Activated CD8-positive, alpha-beta T cell treated with anti-CD3 and anti-CD28 coated beads for 36 hours (primary cell): ENCODE results near the gene MYZAP. TPM values are rescaled to one million over a fixed set of nuclear protein-coding genes. Genes with fewer than 3 reads are reported as not detected.

ENCODE experiments used
- ATAC-seq: fragments of 200-7000 bp; cut with Tn5 transposase; one replicate; pipeline ENCODE4 v1.10.0; 2021; ENCODE audit warnings: mild to moderate bottlenecking, moderate library complexity
- CTCF ChIA-PET: fragments of 350-600 bp; sonication (Branson Sonifier 250); formaldehyde crosslinking; loops from one replicate; lab custom pipeline; 2021; ENCODE audit warnings: antibody characterized with exemption; lab: Charles Lee
- POLR2A ChIA-PET: fragments of 350-600 bp; sonication (Branson Sonifier 250); formaldehyde crosslinking; loops from one replicate; lab custom pipeline; 2021; ENCODE audit warnings: antibody characterized with exemption; lab: Charles Lee
- DNase-seq: peaks from one replicate; pipeline ENCODE4 v3.0.0-alpha.2; 2020
- H3K27ac Mint-ChIP-seq: one replicate; pipeline ENCODE4 v1.8.0; 2021; ENCODE audit warnings: mild to moderate bottlenecking, mixed read lengths
- H3K27me3 Mint-ChIP-seq: one replicate; pipeline ENCODE4 v1.8.0; 2021; ENCODE audit warnings: mixed read lengths
- H3K36me3 Mint-ChIP-seq: one replicate; pipeline ENCODE4 v1.8.0; 2021; ENCODE audit warnings: low read depth, mixed read lengths
- H3K4me1 Mint-ChIP-seq: one replicate; pipeline ENCODE4 v1.8.0; 2021; ENCODE audit warnings: low read depth, mixed read lengths
- H3K4me3 Mint-ChIP-seq: one replicate; pipeline ENCODE4 v1.8.0; 2021; ENCODE audit warnings: mild to moderate bottlenecking, moderate library complexity, mixed read lengths
- H3K9me3 Mint-ChIP-seq: one replicate; pipeline ENCODE4 v1.8.0; 2021; ENCODE audit warnings: mixed read lengths
- CTCF ChIP-seq: fragments of 200-600 bp; IDR thresholded peaks from one replicate; pipeline ENCODE4 v1.8.0; 2022; ENCODE audit warnings: antibody characterized with exemption, mild to moderate bottlenecking
- intact Hi-C: fragments of 100-400 bp; cut with micrococcal nuclease; formaldehyde crosslinking; loops from one replicate; pipeline ENCODE4 v1.10.0; 2022
- total RNA-seq, 2 experiments: library from RNA; stranded (reverse); gene quantifications; one replicate each; pipeline ENCODE4 v1.2.3, GENCODE V29; 2021

The MYZAP gene
- total RNA-seq, 2 experiments from 2014 or later: not detected

GRCh38 chr15:57554812-57555179 is 36.9 kb upstream of the MYZAP start:
- intact Hi-C loops: no loop called here
- H3K27me3 Mint-ChIP-seq: peaks cover 5% of the 10 kb centered on the region
- no peaks in the 10 kb centered on the region for H3K4me1 Mint-ChIP-seq
- H3K9me3 Mint-ChIP-seq: peaks cover 3% of the 10 kb centered on the region
- H3K36me3 Mint-ChIP-seq: no peaks in the 10 kb centered on the region
- H3K4me3 Mint-ChIP-seq: no peak overlapping the region
- DNase-seq (no peak), ATAC-seq (no peak)
- ChIA-PET POLR2A (no interaction called here), CTCF (interaction anchor here (1.3 kb wide), 1 partner anchor 13 kb away, joined by 4 read pairs; no protein-coding TSS in a partner anchor)
- TF ChIP-seq CTCF: no peak
- no peak overlapping the region for H3K27ac Mint-ChIP-seq

- CTCF ChIA-PET: interaction anchor here (1.3 kb wide), 1 partner anchor 13 kb away, joined by 4 read pairs; no protein-coding TSS in a partner anchor
- POLR2A ChIA-PET: no interaction called here
- Mint-ChIP-seq H3K4me3 (no peak overlapping the region), H3K4me1 (no peaks in the 10 kb centered on the region), H3K27me3 (peaks cover 7% of the 10 kb centered on the region), H3K9me3 (peaks cover 3% of the 10 kb centered on the region), H3K27ac (no peak overlapping the region), H3K36me3 (no peaks in the 10 kb centered on the region)
- ATAC-seq (no peak), DNase-seq (no peak)
- intact Hi-C loops: no loop called here
- no peak for TF ChIP-seq CTCF
Measured at GRCh38 chr15:57555270-57555669, 36.4 kb upstream of the MYZAP start.

GRCh38 chr15:57556040-57556439 is 35.7 kb upstream of the MYZAP start:
- no peak overlapping the region for H3K27ac Mint-ChIP-seq
- DNase-seq (no peak), ATAC-seq (no peak)
- ChIA-PET POLR2A (no interaction called here), CTCF (no interaction called here)
- intact Hi-C loops: no loop called here
- H3K4me1 Mint-ChIP-seq: peaks cover 5% of the 10 kb centered on the region
- peaks cover 3% of the 10 kb centered on the region for H3K9me3 Mint-ChIP-seq
- peaks cover 10% of the 10 kb centered on the region for H3K27me3 Mint-ChIP-seq
- H3K36me3 Mint-ChIP-seq: no peaks in the 10 kb centered on the region
- H3K4me3 Mint-ChIP-seq: no peak overlapping the region
- TF ChIP-seq CTCF: no peak

- no peak for DNase-seq
- peaks cover 10% of the 10 kb centered on the region for H3K27me3 Mint-ChIP-seq
- CTCF ChIA-PET: interaction anchor here (0.8 to 1.1 kb wide), 2 partner anchors 304 to 509 kb away, joined by 3 read pairs; no protein-coding TSS in a partner anchor
Measured at GRCh38 chr15:57557267-57557666, 34.4 kb upstream of the MYZAP start.

More at GRCh38 chr15:57557267-57557666, 34.4 kb upstream of the MYZAP start:
- peaks cover 3% of the 10 kb centered on the region for H3K9me3 Mint-ChIP-seq
- H3K27ac Mint-ChIP-seq: no peak overlapping the region
- H3K36me3 Mint-ChIP-seq: no peaks in the 10 kb centered on the region
- POLR2A ChIA-PET: interaction anchor here (1.1 kb wide), 1 partner anchor 10 kb away, joined by 3 read pairs; no protein-coding TSS in a partner anchor
- peaks cover 15% of the 10 kb centered on the region for H3K4me1 Mint-ChIP-seq
- no peak for ATAC-seq
- no peak for TF ChIP-seq CTCF
- intact Hi-C loops: no loop called here
- H3K4me3 Mint-ChIP-seq: no peak overlapping the region
